Stimulated activated naive CD4-positive, alpha-beta T cell treated with Interleukin-2 at 50 U/mL for 16 hours (primary cell): ENCODE measurements around the gene DHRS9.
"Not testable (repeated sequence)": the region's sequence is repeated elsewhere in the genome, so short reads cannot be mapped to it uniquely, and the experiment has no call there.

ENCODE experiments used
- DNase-seq: peaks from one replicate; lab custom pipeline; 2025; lab: John Stamatoyannopoulos, UW

The DHRS9 gene

GRCh38 chr2:169136428-169136827, 67.1 kb downstream of the DHRS9 start:
- DNase-seq: not testable (repeated sequence)

- no peak for DNase-seq
Measured at GRCh38 chr2:169136885-169137534, 67.6 kb downstream of the DHRS9 start.

GRCh38 chr2:169137924-169138323, 68.6 kb downstream of the DHRS9 start:
- no peak for DNase-seq

GRCh38 chr2:169139145-169139544, 69.8 kb downstream of the DHRS9 start:
- no peak for DNase-seq

- no peak for DNase-seq
Measured at GRCh38 chr2:169139993-169140767, 70.8 kb downstream of the DHRS9 start.

- DNase-seq: peak; percentile 37
Measured at GRCh38 chr2:169141713-169142352, 72.5 kb downstream of the DHRS9 start.

GRCh38 chr2:169143998-169144397, 74.6 kb downstream of the DHRS9 start:
- no peak for DNase-seq
